CD14-positive monocyte (primary cell): Measurements from ENCODE around the gene PANX2. TPM values are rescaled to one million over a fixed set of nuclear protein-coding genes. Genes with fewer than 3 reads are reported as not detected.

Source experiments
- DNase-seq, 3 donors: peaks; one replicate each; pipeline ENCODE4 v3.0.0-alpha.2; 2011 to 2022
- H2AFZ ChIP-seq: 2 replicates; pipeline ENCODE4 v1.6.0; 2012; ENCODE audit warnings: mild to moderate bottlenecking, low read depth, low read length, inconsistent platforms; ENCODE audit not compliant: insufficient read depth, poor library complexity, severe bottlenecking
- H3K27ac ChIP-seq, 2 donors: 1 replicate in 1 of 2; 2 replicates in 1 of 2; pipeline ENCODE4 v1.5.1; 2012 to 2013; ENCODE audit warnings: low read length in 2 of 2, control low read depth in 1 of 2, inconsistent platforms in 1 of 2, low read depth in 1 of 2, mild to moderate bottlenecking in 1 of 2
- H3K27me3 ChIP-seq, 2 donors: one replicate each; pipeline versions ENCODE4 v1.6.0 to v1.6.1; 2011 to 2013; ENCODE audit warnings: low read length in 2 of 2; ENCODE audit not compliant: control insufficient read depth in 2 of 2, insufficient read depth in 2 of 2
- H3K36me3 ChIP-seq, 2 donors: replicated peaks in 1 of 2; 1 replicate in 1 of 2; 2 replicates in 1 of 2; pipeline versions ENCODE4 v1.5.1 to v1.6.1; 2012 to 2013; ENCODE audit warnings: low read length in 2 of 2, control low read depth in 1 of 2, inconsistent platforms in 1 of 2, mild to moderate bottlenecking in 1 of 2; ENCODE audit not compliant: insufficient read depth in 2 of 2, control insufficient read depth in 1 of 2
- H3K4me1 ChIP-seq, 2 donors: 1 replicate in 1 of 2; 2 replicates in 1 of 2; pipeline versions ENCODE4 v1.5.1 to v1.6.1; 2012 to 2013; ENCODE audit warnings: low read length in 2 of 2, control low read depth in 1 of 2, inconsistent platforms in 1 of 2, mild to moderate bottlenecking in 1 of 2, moderate library complexity in 1 of 2; ENCODE audit not compliant: insufficient read depth in 2 of 2, control insufficient read depth in 1 of 2
- H3K4me2 ChIP-seq: replicated peaks from 2 replicates; pipeline ENCODE3; 2012; ENCODE audit warnings: low read length, moderate library complexity, mild to moderate bottlenecking; ENCODE audit not compliant: poor library complexity, severe bottlenecking; ENCODE audit errors: extremely low read depth
- H3K4me3 ChIP-seq, 3 experiments: fragments of 200-600 bp in 1 of 3; sonication (generic) in 1 of 3; replicated peaks in 1 of 3; 1 replicate in 2 of 3; 2 replicates in 1 of 3; pipeline ENCODE4 v1.5.1; 2011 to 2013; ENCODE audit warnings: low read length in 3 of 3, mild to moderate bottlenecking in 3 of 3, control low read depth in 2 of 3, low read depth in 2 of 3, inconsistent platforms in 1 of 3, moderate library complexity in 1 of 3
- H3K79me2 ChIP-seq: 2 replicates; pipeline ENCODE4 v1.6.0; 2012; ENCODE audit warnings: mild to moderate bottlenecking, control low read depth, inconsistent platforms, low read length, moderate library complexity; ENCODE audit not compliant: insufficient read depth
- H3K9ac ChIP-seq: 2 replicates; pipeline ENCODE4 v1.6.0; 2017; ENCODE audit warnings: low read length, mild to moderate bottlenecking; ENCODE audit not compliant: insufficient read depth, poor library complexity, severe bottlenecking
- H3K9me3 ChIP-seq, 2 donors: replicated peaks in 1 of 2; 1 replicate in 1 of 2; 2 replicates in 1 of 2; pipeline versions ENCODE4 v1.5.1 to v1.6.1; 2012 to 2013; ENCODE audit warnings: low read length in 2 of 2, control low read depth in 1 of 2; ENCODE audit not compliant: control insufficient read depth in 1 of 2, insufficient read depth in 1 of 2
- H4K20me1 ChIP-seq: 2 replicates; pipeline ENCODE4 v1.6.0; 2012; ENCODE audit warnings: mild to moderate bottlenecking, low read length, control low read depth, moderate library complexity; ENCODE audit not compliant: insufficient read depth
- H3K27ac Mint-ChIP-seq, 7 donors: one replicate each; pipeline ENCODE4 v1.8.0; 2020; ENCODE audit warnings: mild to moderate bottlenecking in 7 of 7, mixed read lengths in 7 of 7, moderate library complexity in 6 of 7, inconsistent platforms in 2 of 7
- H3K27me3 Mint-ChIP-seq, 3 donors: one replicate each; pipeline ENCODE4 v1.8.0; 2021 to 2022; ENCODE audit warnings: low read depth in 3 of 3, mild to moderate bottlenecking in 3 of 3, mixed read lengths in 3 of 3, moderate library complexity in 3 of 3, inconsistent platforms in 1 of 3
- H3K36me3 Mint-ChIP-seq, 2 donors: one replicate each; pipeline ENCODE4 v1.8.0; 2020; ENCODE audit warnings: mixed read lengths in 2 of 2, inconsistent platforms in 1 of 2, mild to moderate bottlenecking in 1 of 2
- H3K4me1 Mint-ChIP-seq: one replicate; pipeline ENCODE4 v1.8.0; 2020; ENCODE audit warnings: mild to moderate bottlenecking, mixed read lengths
- H3K4me3 Mint-ChIP-seq, 2 donors: one replicate each; pipeline ENCODE4 v1.8.0; 2020; ENCODE audit warnings: mild to moderate bottlenecking in 2 of 2, mixed read lengths in 2 of 2, moderate library complexity in 1 of 2
- H3K9me3 Mint-ChIP-seq, 7 donors: one replicate each; pipeline ENCODE4 v1.8.0; 2020 to 2022; ENCODE audit warnings: mixed read lengths in 7 of 7, mild to moderate bottlenecking in 6 of 7, moderate library complexity in 6 of 7, inconsistent platforms in 2 of 7
- WGBS: methylation state at CpG from one replicate; pipeline ENCODE4 v1.1.5; 2013; ENCODE audit warnings: missing lambda C conversion rate; ENCODE audit not compliant: insufficient coverage; 5-methylcytosine and 5-hydroxymethylcytosine counted together
- intact Hi-C, 2 donors: fragments of 100-400 bp; cut with micrococcal nuclease; formaldehyde crosslinking; loops; one replicate each; pipeline versions ENCODE4 v1.15.0 to v1.15.1; 2023
- polyA plus RNA-seq, 3 donors: library from polyadenylated mRNA; depleted of rRNA in 1 of 3; unstranded in 2 of 3; stranded (reverse) in 1 of 3; fragments of 300-500 nt in 2 of 3; fragments of >200 nt in 1 of 3; fragmentation: Illumina TruSeq in 2 of 3; gene quantifications; 1 replicate in 2 of 3; 2 replicates in 1 of 3; pipeline ENCODE4 v1.2.3, GENCODE V29; 2012 to 2021
- TF ChIP-seq, protein P1 (sequence below): fragments of 200-600 bp; IDR thresholded peaks from one replicate; pipeline ENCODE4 v1.8.0; 2022; ENCODE audit warnings: antibody characterized with exemption, mild to moderate bottlenecking

PANX2 gene
- polyA plus RNA-seq, 3 donors, result 0.05 to 6.0 TPM; not detected in 1

DNA sequence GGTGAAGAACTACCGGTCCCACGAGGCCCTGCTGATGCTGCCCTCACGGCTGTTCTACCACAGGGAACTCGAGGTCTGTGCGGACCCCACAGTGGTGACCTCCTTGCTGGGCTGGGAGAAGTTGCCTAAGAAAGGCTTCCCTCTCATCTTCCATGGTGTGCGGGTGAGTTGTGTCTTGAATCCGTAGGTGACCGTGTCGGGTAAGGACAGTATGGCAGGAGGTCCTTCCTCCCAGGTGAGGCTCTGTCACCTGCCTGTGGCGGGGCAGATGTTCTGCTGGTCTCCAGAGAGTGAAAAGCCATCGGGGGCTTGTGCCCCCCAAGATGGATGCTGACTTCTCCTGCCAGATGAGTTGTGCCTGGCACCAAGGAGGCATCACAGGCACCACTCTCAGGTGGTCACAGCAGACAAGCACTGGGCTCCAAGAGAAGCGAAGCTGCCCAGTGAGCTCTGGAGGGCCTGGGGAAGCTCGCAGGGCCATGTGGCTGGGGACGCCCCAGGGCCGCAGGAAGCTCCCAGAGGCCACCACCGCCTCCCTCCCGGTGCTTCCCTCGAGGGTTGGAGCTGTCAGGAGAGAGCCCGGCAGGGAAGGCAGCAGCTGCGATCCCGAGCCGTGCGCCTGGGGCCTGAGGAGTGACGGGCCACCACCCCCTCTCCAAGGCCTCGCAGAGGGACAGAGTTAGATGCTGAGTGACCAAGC lies 17.3 kb upstream of the PANX2 start:
- intact Hi-C loops, result no loop called here
- Mint-ChIP-seq H3K27ac (no peak overlapping the region), H3K27me3 (peaks cover 0 to 5% (median 4%) of the 10 kb centered on the region in 3 donors), H3K4me1 (peaks cover 13% of the 10 kb centered on the region), H3K36me3 (no peaks in the 10 kb centered on the region), H3K4me3 (no peak overlapping the region), H3K9me3 (no peaks in the 10 kb centered on the region)
- Histone ChIP-seq H3K4me2 (no peak overlapping the region), H2AFZ (no peak overlapping the region), H3K9ac (no peak overlapping the region), H3K4me1 (peaks cover 8 to 10% of the 10 kb centered on the region in 2 donors), H3K79me2 (no peaks in the 10 kb centered on the region), H3K9me3 (no peaks in the 10 kb centered on the region), H3K27ac (no peak overlapping the region), H3K36me3 (no peaks in the 10 kb centered on the region), H3K27me3 (no peaks in the 10 kb centered on the region), H4K20me1 (no peaks in the 10 kb centered on the region), H3K4me3 (no peak overlapping the region)
- TF ChIP-seq, protein P1, sequence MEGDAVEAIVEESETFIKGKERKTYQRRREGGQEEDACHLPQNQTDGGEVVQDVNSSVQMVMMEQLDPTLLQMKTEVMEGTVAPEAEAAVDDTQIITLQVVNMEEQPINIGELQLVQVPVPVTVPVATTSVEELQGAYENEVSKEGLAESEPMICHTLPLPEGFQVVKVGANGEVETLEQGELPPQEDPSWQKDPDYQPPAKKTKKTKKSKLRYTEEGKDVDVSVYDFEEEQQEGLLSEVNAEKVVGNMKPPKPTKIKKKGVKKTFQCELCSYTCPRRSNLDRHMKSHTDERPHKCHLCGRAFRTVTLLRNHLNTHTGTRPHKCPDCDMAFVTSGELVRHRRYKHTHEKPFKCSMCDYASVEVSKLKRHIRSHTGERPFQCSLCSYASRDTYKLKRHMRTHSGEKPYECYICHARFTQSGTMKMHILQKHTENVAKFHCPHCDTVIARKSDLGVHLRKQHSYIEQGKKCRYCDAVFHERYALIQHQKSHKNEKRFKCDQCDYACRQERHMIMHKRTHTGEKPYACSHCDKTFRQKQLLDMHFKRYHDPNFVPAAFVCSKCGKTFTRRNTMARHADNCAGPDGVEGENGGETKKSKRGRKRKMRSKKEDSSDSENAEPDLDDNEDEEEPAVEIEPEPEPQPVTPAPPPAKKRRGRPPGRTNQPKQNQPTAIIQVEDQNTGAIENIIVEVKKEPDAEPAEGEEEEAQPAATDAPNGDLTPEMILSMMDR, result no peak
- 90% methylated on average over 17 of the region's 25 CpGs for WGBS
- no peak for DNase-seq

DNA sequence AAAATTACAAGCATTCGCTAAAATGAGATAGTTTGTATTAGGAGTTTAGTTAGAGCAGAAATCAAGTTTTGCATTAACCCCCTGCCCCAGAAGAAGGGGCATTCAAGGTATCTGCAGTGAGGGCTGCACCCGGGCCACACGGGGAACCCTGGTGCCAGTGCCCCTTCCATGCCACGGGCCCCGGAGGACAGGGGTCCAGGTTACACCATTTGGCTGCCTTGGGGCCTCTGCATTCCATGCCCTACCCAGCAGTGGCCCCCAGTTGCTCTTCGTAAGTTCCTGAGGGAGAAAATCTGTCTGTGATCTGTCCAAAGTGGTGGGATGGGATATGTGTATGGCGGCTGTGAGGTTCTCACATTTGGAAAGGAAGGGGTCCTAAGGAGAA lies 16.8 kb upstream of the PANX2 start:
- Mint-ChIP-seq H3K4me3 (no peak overlapping the region), H3K36me3 (no peaks in the 10 kb centered on the region)
- intact Hi-C loops, result no loop called here

More for the DNA sequence above, 16.8 kb upstream of the PANX2 start:
- H3K9me3 ChIP-seq, result no peaks in the 10 kb centered on the region
- Mint-ChIP-seq H3K9me3 (no peaks in the 10 kb centered on the region), H3K4me1 (peaks cover 8% of the 10 kb centered on the region), H3K27me3 (peaks cover 4 to 5% (median 4%) of the 10 kb centered on the region in 3 donors), H3K27ac (no peak overlapping the region)
- H3K79me2 ChIP-seq, result no peaks in the 10 kb centered on the region
- H3K4me2 ChIP-seq, result no peak overlapping the region
- no peak overlapping the region for H3K27ac ChIP-seq
- peaks cover 4% of the 10 kb centered on the region in 2 donors for H3K4me1 ChIP-seq
- DNase-seq, result no peak
- no peaks in the 10 kb centered on the region for H4K20me1 ChIP-seq
- TF ChIP-seq, protein P1, result no peak
- 93% methylated on average over 7 of the region's 7 CpGs for WGBS
- no peak overlapping the region for H2AFZ ChIP-seq
- H3K36me3 ChIP-seq, result no peaks in the 10 kb centered on the region
- no peak overlapping the region for H3K4me3 ChIP-seq
- no peak overlapping the region for H3K9ac ChIP-seq
- no peaks in the 10 kb centered on the region for H3K27me3 ChIP-seq
